Cerebellar cortex (tissue), 1 donor: ENCODE measurements around the gene PCBP3.
"Not testable (repeated sequence)": the region's sequence is repeated elsewhere in the genome, so short reads cannot be mapped to it uniquely, and the experiment has no call there.

Experiments used
- DNase-seq: peaks from one replicate; pipeline ENCODE4 v3.0.0-alpha.2; 2015; ENCODE audit warnings: low spot score

The PCBP3 gene

DNA sequence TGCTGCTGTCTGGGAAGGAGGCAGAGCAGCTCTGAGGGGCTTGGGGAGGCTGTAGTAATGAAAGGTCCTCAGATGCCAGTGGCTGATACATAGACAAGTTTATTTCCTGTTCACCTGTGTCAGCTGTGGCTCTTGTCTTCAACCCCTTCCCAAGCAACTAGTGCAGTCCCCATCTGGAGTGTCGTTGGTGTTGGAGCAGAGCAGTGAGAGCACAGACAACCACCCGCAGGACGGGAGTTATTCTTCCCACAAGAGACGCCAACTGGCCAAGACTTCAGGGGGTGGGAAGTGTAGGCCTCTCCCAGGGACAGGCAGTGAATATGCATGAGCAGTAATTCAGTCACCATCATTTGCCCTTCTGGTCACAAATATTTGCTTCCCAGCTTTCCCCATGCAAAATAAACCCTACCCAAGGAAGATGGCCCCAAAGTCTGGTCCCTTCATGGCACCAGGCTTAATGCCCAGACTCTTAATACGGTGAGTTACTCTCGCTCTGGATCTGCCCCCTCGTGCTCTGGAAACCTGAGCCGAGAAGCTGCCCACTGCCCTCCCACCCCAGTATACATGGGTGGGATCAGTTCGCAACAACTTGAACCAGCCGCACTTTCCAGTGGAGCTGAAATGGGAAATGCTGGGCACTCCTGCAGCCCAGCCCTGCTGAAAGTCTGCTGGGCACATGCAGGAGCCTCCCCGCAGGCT lies 184.5 kb downstream of the PCBP3 start:
- no peak for DNase-seq

DNA sequence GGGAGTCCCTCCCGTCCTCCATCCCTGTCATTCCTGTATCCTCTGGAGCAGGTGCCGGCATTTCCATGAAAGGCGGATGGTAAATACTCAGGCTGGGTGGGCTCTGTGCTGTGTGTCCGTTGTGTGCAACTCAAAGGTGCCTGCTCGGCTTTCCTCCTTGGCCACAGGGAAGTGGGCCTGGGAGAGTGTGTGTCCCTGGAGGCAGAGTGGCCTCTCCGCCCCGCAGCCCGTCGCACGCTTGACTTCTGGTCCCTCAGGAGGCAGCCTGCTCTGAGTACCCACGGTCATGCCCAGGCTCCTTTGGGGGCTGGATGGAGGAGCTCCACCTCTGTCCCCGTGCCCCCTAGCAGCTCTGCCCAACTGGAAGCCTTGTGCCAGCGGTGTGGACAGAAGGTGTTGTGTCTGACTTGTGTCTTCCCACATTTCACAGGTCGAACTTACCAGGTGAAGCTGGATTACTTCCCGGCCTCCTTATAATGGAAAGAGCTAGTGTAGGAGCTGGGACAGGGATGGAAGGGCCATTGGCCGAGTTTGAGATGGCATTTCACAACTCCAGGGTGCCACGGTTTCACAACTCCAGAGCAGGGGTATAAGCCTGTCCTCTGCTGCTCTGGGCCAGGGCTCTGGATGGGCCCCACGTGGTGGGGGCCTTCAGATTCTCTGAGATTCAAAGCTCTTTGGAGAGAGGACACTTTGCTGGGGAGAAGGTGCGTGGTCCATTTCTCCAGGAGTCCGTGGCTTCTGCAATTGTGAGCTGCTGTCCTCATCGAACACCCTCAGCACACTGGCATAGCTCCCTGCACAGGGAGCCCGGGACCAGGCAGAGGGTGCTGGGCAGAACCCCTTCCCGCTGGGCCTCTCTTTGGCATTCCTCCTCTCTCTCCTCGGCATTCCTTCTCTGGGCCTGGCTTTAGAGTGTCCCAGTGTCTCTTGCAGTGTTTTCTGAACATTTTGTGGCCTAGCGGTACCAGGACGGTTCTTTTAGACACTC lies 185.3 kb downstream of the PCBP3 start:
- no peak for DNase-seq

DNA sequence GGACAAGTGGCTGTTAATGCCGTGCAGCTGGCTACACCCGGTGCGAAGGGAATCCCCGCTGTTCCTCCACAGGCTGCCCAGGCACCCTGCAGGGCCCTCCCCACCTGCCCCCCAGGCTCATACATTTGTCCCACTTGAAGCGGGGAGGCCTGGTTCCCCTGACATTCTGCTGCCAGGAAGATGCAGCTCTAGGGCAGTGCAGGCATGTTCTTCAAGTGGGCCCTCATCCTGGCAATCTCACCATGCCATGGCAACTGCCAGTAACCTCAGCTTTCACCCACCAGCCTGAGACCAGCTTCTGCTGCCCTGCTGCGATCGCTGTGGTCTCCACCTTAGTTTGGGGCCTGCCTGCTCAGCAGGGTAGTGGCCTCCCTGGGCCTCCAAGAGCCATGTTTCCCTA lies 186.1 kb downstream of the PCBP3 start:
- DNase-seq, result no peak

DNA sequence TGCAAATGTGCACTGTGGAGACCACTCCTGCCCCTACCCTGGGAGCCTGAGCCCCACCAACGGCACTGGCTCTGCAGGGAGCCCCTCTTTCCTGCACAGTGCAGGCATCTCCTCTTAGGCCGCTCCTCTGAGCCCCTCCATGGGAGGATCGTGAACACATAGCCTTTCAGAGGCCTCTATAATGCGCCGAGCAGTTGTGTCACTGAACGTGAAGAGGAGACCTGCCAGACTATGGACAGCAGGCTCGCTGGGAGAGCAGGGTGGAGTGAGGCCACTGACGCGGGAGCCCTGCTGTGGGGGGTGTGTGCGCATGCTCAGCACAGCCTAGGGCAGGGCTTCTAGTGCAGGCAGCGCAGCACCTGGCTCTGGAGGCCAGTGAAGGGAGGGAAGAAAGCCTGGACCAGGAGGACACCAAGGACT lies 186.7 kb downstream of the PCBP3 start:
- peak; percentile 71 for DNase-seq

DNA sequence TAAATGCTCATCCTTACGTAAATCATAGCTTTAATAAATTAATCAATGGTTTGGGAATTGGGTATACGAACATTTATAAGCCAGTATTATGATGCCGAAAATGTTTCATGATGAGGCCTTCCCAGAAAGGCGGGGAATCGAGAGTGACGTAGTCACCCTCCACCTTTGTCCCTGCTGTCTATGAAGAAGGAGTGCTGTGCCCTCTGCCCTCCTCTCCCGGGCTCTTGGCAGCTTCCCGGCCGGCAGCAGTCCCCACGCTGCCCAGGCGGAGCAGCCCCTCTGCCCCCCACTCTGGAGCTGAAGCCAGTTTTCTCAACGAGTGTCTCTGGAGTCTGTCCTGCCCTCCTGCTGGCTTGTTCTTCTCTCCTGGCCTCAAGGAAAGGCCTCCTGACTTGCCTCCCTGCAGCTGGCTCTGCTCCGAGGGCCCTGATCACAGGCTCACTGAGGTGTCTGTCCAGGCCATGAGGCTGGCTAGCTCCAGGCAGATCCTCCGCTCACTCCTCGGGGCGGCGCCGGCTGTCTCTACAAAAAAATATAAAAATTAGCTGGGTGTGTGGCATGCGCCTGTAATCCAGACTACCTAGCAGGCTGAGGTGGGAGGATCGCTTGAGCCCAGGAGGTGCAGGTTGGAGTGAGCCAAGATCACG lies 187.3 kb downstream of the PCBP3 start:
- DNase-seq, result no peak

DNA sequence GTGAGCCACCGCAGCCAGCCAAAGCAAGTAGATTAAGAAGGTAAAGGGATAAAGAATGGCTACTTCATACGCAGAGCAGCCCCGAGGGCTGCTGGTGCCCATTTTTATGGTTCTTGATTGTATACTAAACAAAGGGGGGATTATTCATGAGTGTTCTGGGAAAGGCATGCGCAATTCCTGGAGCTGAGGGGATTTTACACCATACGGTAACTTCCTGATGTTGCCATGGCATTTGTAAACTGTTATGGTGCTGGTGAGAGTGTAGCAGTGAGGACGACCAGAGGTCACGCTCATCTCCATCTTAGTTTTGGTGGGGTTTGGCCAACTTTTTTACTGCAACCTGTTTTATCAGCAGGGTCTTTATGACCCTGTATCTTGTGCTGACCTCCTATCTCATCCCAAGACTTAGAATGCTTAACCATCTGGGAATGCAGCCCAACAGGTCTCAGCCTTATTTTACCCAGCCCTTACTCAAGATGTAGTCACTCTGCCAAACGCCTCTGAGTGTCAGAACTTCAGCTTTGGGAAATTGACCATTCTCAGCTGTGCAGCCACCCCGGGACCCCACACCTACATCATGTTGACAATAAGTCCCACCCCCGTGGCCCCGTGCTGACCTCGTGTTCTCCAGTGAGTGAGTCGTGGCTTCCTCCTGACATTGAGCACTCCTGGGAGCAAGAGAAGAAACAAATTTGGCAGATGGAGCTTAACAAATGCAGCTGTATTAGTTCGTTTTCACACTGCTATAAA lies 188.6 kb downstream of the PCBP3 start:
- DNase-seq, result no peak

DNA sequence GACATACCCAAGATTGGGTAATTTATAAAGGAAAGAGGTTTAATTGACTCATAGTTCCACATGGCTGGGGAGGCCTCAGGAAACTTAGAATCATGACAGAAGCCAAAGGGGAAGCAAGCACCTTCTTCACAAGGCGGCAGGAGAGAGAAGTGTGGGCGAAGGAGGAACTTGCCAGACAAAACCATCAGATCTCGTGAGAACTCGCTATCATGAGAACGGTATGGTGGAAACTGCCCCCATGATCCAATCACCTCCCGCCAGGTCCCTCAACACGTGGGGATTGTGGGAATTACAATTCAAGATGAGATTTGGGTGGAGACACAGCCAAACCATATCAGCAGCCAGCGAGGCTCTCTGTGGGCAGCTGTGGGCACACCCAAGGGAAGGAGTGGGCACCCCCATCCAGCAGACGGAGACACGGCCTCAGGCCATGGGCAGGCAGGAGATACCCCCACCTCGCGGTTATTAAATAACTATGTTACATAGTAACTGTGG lies 189.3 kb downstream of the PCBP3 start:
- DNase-seq, result not testable (repeated sequence)

DNA sequence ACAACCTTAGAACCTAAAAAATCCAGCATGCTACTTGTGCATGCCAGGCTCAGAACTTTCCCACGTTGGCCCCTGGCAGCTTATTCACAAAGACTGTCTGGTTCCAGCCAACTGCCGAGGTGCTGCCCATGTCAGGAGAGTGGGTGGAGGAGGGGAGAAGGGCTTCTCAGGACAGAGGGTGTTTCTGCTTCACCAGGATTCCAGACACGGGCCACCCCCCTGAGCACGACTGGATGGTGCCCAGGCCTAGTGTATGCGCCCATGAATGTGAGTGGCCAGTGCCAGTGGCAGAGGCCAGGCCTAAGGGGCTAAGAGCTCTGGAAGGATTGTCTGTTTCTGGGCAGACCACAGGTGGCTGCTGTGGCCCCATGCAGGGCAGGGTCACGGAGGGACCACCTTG lies 189.9 kb downstream of the PCBP3 start:
- DNase-seq, result no peak

DNA sequence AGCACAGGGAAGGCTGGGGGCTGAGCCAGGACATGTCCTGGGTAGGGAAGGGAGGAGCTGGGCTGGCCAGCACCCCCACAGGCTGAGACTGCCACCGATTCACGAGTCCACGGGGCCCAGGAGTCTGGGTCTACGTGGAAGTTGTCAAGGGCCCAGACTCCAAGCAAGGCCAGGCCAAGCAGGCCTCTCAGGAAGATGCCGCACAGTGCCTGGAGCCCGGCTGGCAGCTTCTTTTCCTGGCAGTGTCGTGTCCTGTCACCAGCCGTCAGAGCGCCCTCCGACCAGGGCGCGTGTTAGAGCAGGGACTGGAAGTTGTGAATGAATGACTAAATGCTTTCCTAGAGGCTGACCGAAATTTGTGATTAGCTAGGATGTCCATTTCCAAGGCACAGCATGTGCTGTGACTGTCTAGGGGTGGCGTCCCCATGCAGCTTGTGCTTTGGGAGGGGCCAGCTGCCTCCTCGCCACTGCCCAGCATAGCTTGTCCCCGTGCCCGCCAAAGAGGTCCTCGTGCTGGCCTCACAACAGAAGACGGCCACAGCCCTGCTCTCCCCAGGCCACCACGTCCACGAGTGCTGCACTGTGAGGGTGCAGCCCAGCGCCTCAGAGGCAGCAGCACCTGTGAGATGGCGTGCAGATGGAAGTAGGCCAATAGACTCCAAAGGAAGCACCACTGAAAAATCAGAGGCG lies 190.6 kb downstream of the PCBP3 start:
- DNase-seq, result no peak

DNA sequence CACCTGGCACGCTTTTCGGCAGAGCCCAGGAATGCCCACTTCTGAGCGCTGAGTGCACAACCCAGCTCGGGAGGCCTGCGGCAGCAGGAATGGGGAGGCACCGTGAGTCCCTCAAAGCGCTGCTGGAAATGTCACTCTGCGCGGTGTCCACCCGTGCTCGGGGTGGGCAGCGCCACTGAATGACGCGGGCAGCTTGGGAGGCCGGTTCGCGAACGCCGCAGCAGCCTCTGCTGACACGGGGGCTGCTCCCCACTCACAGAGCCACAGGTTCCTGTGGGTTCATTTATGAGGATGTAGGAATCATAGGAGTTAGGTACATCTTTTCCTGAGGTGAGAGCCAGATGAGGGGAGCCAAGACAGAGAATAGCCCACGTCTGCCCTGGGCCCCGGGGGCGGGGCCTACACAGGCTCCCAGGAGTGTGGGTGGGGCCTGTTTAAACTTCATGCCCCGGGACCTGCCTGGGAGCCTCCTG lies 191.3 kb downstream of the PCBP3 start:
- no peak for DNase-seq

DNA sequence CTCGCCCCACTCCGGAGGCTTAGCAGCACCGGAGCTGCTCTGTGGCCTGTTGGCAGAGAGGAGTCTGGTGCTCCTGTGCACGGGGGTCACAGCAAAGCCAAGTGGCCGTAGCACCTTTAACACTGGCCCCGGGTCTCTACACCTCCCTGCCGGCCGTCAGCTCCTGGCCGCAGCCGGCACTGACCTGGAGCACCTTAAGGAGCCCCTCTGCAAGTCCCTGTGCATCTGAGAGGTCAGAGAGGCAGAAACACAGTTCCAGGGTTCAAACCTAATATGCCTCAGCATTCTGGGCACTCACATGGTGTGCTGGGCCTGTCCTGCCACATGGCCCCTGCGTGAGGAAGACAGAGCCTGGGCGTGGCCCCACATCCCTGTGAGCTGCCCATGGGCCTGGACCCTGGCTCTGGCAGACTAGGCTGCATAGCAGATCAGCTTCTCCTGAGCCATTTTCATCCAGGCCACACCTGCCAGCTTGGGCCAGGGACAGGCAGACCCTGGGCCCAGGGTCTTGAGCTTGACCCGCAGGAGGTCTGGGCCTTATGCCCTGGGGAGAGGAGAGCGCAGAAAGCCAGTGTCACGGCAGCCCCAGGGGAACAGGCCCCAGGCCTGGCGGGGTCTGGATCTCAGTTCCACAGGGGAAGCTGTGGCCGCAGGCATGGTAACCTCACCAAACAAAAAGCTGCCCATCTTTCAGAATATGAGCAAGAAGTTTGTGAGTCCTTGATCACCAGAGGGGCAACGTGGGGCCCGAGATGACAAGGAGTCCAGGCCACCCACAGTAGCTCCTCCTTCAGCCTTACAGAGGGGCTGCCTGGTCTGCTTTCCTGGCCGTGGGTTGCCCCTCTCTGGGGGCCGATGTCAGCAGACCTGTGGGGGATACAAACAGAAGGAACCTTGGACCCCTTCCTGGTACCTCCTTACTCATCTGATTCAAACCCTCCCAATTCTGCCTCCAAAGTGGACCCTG lies 192.1 kb downstream of the PCBP3 start:
- no peak for DNase-seq

DNA sequence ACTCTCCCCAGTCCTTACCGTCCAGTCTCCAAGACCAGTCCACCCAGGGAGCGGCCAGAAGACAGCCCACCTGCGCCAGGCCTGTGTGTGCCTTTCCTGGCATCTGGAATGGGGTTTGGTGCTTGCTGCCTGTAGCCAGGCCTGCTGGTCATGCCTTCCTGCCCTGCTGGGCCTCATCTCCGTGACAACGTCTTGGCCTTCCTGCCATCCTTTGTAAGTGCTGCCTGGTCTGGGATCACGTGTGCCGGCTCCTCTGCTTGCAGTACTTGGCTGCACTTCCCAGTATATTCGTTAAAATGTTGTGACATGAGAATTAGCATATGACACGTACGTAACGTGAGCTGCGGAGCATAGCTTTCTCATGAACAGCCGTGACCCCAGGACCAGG lies 192.7 kb downstream of the PCBP3 start:
- no peak for DNase-seq

DNA sequence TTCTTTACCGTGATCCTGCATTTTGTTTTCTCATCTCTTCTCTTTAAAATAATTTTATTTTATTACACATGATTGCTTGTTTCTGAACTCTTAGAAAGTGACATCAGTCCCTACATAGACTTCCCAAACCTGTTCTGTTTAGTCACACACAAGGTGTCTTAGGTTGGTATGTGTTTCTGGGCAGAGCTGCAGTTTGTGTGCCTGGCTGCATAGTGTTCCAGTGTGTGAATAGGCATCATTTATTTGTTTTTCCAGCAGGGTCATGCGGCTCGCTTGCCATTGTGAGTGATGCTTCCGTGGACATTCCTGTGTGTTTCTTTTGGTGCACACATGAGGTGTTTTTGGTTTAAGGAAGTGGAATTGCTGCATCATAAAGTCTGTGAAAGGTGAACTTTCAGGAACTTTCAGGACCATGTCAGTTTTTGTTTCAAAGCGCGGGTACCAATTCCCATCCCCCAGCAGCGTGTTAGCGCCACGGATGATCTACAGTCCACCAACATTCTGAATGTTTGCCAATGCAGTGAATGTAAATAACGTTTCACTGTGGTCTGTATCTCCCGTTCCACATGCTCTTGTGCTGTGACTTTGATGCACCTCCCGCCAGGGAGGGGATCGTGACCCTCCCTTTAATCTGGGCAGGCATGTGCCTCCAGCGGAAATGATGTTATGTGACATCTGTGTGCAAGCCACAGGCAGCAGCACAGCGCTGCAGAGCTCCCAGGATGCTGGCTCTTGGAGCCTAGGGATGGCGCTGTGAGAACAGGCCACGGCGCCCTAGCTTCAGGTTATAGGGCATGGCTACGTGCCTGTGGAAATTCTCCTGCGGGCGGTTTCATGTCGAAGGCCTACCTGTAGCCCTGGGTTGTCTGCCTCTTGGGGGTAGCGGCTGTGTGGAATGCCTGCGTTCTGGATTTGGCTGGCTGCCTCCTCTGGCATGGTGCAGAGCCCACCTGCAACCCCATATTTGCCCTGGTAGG lies 193.5 kb downstream of the PCBP3 start:
- no peak for DNase-seq

DNA sequence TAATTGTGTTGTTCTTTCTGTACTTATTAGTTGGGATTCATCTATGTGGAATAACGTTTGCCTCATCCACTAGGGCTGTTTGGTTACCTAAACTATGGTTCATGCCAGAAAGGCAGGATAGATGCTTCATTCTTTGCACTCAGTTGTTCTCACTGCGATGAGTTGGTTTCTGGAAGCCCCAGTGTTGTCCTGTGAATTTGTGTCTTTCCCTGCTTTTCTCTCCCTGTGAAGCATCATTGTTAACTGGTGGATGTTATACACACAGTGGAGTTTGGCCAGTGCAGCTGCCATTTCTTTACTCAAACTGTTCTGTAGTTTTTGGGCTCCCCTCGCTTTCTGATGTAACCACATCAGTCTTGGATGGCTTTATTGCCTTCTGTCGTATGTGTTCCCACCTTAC lies 194.4 kb downstream of the PCBP3 start:
- DNase-seq, result no peak

DNA sequence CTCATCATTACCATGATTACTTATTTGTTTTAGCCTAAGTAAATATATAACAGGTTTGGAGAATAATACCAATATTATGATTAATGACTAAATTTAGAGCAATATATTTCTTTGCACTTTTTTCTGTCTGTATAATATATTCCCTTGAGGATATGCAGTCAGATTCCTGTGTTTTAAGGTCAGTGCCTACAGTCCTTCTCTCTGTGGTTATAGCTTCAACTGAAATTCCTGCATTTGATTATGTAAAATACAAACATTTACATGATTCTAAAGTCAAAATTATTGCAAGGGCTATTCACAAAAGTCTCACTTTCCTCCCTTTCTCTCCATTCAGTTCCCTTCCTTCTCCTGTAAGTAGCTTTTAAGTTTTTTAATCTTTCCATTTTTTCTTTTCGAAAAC lies 195.1 kb downstream of the PCBP3 start:
- no peak for DNase-seq

DNA sequence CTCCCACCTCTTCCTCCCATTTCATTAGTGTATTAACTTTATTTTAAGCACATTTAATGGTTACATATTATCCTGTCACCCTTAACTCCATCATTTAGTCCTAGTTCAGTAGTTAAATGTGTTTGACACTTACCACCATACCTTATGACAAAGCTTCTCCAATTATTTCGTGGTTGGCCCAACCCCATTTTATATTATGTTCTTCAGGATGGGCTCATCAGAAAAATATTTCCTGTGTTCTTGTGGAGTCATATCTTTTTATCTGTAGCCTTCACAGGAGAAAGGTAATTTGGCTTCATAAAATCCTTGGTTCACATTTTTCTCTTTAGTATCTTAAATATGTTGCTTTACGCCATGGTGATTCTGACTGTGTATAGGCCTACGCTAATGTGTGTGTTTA lies 195.7 kb downstream of the PCBP3 start:
- DNase-seq, result no peak

DNA sequence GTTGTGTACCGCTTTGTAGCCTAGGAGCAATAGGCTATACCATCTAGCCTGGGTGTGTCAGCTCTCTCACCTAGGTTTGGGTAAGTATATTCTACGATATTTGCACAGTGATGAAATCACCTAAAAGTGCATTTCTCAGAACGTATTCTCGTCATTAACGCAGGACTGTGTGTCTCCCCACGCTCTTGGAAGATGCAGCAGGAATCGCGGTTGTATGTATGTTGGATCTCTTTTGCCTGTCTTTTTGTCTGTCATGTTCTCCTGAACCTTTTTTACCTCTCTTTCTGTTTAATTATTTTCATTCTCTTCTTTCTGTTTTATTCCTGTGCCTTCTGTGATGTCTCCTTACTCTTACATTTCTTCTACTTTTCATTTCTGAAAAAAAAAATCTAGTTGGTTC lies 197.5 kb downstream of the PCBP3 start:
- DNase-seq, result no peak

DNA sequence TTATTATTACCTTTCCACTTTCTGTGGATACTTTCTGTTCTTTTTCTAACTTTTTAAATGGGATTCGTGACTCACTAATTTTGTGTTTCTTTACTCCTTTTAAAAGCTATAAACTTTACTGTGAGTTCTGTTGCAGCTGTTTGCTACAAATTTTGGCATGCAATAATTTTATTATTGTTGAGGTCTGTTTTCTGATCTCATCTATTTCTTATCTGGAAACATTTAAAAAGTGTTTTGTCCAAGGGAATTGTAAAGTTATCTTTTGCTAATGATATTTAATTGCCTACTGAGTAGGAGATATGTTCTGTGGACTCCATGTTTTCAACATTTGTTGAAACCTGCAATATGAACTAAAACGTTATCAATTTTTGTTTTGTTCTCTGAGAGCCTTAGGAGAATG lies 199.9 kb downstream of the PCBP3 start:
- DNase-seq, result no peak

DNA sequence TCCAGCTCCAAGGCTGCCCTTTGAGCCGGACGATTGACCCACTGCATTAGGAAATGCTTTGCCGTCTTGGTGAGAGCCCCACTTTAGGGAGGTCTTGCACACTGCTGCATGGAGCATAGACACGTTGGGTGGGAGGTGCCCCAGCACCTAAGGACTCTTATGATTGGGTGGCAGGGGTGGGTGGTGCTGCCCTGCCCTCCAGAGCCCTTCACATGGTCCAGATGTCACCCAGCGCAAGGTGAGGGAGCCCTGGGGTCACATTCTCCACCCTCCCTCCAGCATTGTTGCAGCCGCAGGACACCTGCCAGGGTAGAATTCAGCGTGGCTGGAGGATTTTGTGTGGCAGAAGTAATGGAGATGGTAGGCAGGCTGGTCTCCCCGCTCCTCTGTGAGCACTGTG lies 200.7 kb downstream of the PCBP3 start:
- DNase-seq, result no peak
